CD4-positive, alpha-beta T cell treated with Interleukin-15 for 4 hours (primary cell): ENCODE data around the gene PHGDH.
"Not testable (repeated sequence)": the region's sequence is repeated elsewhere in the genome, so short reads cannot be mapped to it uniquely, and the experiment has no call there.

ENCODE experiments used
- DNase-seq: peaks from one replicate; pipeline ENCODE4 v3.0.0-alpha.2; 2020; ENCODE audit warnings: low spot score

The PHGDH gene

DNA sequence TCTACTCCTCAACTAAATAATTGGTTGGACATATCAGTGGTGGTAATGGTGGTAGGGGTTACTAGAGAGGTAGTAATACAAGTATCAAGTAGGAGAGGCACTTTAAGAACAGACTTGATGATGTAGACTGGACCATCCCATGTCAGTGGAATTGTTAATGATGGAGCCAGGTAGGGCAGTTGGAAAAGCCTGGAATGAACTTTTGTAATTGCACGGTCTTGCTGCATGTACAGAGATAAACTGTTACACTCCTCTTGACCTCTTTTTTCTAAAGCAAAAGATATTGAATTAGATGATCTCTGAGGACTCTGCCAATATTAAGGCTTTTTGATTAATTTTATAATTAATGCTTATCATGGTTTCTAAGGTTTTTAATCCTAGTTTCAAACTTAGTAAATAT is 51.2 kb downstream of the PHGDH start:
- no peak for DNase-seq

DNA sequence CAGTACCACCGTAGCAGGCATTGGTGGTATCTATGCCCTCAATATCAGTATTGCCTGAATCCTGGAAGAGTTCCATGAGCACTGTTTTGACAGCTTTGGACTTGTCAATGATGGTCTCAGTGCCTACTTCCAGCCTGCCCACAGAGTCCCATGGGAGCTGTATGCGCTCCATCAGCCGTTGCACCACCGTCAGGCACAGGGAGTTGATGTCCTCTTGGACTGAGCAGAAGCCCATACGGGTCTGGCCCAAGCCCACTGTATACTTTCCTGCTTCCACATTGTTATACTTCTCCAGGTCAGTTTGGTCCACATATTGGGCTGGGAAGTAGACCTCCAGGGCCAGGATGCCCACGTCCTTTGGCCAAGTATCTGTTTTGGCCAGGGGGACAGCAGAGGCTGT is 52.5 kb downstream of the PHGDH start:
- no peak for DNase-seq

DNA sequence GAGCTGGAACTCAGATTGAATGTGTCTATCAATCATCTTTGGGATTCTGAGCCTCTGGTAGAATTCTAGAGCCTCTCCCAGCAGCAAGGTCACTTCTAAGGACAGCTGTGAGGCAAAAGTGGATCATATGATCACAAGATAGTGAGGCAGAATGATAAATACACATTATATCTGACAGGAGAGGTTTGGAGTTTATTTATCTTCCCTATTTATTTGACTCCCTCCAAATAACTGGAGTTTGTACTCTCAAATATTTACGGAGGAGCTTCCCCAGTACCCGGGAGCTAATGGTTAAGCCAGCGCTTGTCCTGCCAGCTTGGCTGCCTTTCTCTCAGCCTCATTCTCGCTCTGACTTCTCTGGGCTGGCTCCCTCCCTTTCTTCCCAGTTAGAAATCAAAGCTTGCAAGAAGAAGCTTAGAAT is 54.6 kb downstream of the PHGDH start:
- no peak for DNase-seq

DNA sequence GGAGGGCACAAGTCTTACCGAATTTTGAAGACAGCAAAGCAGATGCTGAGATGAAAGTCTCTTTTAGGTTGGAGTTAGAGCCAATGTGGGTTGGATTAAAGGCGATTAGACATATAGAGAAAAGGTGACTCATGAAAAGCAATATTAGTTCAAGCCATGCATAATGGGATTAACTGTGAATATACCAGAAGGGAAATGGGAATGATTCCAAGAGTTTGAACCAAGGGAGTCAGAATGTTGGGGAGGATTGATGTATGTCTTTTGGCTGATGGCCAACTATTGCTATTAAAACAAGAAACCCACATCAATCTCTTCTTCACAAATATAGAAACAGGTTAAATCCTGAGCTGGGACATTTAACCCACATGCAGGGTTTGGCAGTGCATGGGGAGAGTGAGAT is 55.8 kb downstream of the PHGDH start:
- no peak for DNase-seq

DNA sequence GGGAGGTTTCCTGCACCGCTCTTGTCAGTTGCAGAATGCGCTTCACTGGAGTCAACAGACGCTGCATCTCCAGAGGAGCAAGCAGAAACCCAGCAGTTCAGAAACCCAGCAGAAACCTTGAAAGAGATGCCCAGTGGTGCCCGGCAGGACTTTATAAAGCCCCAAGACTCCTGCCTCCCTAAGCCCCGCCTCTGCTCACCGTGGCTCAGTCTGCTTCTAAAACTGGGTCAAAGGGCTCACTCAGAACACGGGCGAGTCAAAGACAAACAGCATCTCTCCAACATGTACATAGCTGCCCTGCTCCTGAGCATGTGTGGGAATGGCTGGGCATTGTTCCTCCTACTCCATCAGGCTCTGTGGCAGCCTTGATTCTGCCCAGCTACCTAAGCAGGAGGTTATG is 57.0 kb downstream of the PHGDH start, which contains the start of gene HMGCS2:
Gene HMGCS2 (minus strand): TSS at position 128 of the 400 bp plus-strand sequence. CDS start 61 bp downstream, at position 67.
- DNase-seq: no peak

DNA sequence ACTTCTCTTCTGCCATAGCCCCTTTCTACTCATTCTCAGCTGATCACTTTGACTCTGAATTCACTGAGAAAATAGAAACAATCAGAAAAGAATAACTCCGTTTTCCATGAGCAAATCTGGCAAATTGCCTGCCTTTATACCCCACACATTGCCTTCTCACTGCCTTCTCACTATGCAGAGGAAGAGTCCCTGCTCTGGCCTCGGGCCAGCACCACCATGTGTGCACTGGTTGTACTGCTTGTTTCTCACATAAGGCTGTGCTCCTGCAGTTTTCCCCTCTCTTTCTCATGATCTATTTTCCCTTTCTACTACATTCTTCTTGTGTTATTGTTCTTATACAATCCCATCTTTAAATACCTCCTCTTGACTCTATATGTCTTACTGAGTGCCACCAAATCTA is 59.3 kb downstream of the PHGDH start:
- no peak for DNase-seq

DNA sequence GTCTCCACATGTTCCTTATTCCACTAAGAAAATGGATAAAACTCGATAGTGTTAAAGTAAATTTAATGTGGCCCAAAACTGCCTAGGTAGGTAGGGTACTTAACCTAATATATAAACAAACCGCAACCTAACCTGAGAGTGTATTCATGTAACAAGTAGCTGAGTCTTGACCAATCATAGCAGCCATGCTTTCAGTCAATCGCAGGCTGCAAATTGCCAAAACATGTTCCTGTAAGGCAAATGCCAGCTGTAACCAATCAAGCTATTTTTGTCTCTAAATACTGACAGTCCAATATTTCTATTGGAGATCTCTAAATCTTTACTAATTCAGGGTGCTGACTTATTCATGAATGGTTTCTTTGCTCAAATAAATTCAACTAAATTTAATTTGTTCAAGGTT is 60.0 kb downstream of the PHGDH start:
- DNase-seq: no peak

DNA sequence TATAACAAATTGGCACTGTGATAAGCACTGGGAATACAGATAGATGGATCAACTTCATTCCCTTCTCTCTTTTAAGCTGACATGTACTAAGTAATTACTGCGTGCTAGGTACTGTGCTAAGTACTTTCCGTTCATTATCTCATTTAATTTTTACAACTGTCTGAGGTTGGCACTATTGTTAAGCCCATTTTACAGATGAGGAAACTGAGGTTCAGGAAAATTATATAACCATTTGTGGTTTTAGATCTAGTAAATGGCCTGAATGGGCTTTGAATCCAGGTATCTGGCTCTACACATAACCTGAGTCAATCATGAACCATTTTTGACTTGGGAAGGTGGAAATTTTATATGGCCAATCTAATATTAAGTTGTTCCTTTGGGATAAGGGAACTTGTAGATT is 60.6 kb downstream of the PHGDH start:
- DNase-seq: no peak

DNA sequence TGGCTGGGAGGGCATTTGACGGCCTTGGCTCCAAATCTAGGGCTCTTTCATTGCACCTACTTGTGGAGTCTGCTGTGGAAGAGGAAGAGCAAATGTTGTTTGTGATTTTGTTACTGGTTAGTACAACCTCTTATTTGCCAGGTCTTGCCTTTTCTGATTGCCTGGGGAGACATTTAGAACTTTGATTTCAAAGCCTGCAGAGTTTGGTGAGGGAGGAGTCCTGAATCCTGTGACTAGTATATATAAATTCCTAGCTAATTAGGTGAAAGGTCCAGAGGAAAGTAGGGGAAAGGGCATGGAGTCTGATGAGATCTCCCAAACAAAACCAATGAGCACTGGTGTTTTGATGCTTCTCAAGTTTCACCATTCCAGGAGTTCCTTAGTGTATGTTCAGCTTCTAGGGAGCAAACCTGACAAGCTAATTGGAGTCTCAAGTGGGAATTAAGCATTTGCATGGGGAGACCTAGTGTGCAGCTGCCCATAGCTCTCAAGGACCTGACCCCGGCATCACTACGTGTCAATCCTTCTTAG is 62.0 kb downstream of the PHGDH start:
- no peak for DNase-seq

DNA sequence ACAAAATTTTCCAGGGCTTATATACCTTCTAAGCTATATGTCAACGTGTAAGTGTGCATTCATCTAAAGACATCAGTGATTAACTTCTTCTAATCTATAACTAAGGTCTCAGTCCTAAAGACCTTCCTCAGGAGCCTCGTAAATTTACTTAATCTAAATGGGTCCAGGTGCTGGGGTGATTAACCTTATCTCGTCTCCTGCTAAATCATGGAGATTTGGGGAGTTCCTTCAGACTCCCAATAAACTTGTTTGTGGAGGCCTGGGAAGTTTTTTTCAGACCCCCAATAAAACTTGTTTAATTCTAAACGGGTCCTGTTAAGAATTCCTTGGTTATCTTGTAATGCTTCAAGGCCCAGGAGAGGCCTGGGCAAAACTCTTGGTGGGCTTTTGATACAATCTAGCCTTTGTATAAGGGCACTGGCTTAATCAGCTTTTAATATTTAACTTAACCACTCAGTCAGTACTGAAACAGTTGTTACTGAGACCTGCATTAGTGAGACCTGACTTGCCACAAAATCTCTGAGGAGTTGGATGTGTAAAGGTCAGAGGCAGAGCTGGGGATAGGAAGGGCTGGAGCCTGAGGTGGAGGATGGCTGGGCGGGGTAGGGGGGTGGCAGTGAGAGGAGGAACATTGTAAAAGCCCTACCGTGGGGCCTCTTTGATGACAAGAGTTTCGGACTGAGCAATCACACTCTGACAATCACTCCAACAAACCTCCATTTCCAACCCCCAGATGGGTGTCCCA is 63.2 kb downstream of the PHGDH start:
- DNase-seq: no peak

DNA sequence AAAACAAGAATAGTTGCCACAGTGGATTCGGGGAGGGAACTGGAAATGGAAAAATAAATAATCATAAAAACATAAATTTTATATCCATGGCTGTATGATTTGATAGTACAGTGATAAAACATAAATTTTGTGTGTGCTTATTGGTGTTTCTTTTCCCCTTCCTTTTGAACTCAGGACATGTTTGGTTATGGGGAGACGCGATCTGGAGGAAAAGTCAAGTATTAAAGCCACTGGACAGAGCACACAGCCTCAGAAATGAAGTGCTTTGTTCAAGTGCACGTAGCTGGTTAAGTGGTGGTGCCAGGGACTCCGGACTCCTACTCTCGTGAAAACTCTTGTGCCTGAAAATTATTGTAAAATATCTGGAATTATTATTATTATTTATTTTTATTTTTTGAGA is 66.6 kb downstream of the PHGDH start:
- no peak for DNase-seq

DNA sequence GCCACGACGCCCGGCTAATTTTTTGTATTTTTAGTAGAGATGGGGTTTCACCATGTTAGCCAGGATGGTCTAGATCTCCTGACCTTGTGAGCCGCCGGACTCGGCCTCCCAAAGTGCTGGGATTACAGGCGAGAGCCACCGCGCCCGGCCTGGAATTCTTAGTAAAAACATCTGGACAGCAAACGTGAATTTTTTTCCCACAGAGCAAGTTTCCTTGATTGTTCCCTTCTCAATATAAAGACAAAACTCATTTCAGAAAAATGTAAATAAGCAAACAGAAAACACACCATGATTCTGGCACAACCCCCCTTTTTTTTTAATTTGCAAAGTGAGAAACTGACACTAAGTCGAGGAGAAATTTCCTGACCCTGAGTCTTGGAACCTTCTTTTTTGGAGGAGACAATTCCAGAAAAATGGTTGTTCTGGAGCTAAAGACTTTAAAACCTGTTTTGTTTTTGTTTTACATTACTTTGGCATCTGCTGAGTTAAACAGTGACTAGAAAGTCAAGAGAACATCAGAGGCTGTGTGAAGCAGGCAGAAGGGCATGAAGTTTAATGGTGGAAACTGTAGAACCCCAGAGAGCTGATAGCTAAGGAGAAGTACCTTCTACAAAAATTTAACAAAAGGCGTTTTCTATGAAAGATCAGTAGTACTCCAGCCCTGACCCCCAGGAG is 67.3 kb downstream of the PHGDH start:
- no peak for DNase-seq

DNA sequence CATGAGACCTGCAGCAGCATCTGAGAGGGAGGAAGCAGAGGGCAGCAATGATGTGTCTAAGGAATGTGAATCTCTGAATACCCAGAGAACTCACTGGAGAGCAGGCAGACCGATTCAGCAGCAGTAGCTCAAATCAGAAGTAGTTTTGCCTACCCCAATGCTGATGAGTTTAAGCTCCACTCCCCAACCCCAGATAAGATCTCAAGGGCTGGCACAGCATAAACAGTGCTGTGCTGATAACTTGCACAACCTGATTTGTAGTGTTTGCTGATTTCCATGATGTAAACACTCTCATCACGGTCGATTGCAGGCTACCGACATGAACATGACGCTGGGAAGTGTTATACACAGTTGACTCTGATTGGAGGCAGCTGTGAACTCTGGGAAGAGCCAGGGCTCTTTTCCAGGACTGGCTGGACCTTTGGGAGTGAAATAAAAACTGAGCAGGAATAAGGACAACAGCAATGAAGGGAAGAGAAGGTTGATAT is 68.2 kb downstream of the PHGDH start:
- no peak for DNase-seq

DNA sequence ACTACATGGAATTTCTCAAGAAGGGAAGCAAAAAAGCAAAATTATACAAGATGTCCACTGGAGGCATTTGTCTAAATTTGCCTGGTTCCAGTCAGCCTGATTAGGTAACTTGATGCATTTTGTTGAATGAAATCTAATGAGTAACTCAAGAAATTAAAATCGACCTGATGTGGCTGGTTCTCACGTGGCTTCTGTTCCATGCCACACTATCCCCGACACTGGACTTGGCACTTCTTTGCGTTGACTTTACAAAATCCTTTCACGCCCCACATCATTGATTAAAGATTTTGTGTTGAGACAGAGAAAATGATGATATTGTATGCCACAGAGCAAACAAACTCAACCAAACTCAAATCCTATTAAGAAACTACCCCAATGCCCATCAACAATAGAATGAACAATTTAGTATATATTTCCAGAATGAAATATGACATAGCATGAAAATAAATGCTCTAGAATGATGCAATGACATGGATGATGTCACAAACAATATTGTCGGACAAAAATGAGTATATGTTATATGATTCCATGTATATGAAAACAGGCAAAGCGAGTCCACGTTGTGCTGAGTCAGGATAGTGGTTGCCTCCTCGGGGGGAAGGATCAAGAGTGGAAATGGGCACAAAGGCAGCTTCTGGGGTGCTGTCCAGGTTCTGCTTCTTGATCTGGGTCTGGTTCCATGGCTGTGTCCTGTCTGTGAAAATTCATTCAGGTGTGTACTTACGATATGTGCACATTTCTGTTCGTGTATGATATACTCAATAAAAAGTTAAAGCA is 69.9 kb downstream of the PHGDH start:
- no peak for DNase-seq

DNA sequence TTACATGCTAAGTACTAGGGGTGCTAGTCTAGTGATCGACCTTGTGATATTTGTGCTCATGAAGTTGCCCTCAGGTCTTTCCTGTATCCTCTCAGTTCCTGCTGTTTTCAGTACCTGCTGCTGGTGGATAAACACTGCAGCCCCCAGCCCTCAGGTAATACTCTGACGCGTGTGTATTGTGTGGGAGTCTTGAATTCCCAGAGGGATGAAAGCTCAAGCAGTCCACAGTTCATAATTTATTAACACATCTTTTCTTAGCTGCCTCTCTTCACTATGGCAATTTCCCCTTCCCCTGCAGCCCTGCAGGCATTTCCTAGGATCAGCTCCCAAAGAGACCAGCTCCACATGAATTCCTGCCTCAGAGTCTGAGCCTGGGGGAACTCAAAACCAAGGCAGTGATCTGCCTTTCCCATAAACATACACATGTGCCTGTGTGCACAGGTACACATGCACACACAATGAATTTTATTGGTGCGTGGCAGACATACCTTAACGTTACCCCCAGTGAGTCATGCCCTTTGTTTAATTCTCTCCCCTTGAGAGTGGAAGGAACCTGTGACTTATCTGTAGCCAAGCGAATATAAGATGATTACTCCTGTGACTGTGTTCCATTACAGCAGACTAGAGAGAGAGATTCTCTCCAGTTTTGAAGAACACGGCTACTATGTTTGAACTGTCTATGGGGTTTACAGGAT is 71.0 kb downstream of the PHGDH start:
- no peak for DNase-seq

DNA sequence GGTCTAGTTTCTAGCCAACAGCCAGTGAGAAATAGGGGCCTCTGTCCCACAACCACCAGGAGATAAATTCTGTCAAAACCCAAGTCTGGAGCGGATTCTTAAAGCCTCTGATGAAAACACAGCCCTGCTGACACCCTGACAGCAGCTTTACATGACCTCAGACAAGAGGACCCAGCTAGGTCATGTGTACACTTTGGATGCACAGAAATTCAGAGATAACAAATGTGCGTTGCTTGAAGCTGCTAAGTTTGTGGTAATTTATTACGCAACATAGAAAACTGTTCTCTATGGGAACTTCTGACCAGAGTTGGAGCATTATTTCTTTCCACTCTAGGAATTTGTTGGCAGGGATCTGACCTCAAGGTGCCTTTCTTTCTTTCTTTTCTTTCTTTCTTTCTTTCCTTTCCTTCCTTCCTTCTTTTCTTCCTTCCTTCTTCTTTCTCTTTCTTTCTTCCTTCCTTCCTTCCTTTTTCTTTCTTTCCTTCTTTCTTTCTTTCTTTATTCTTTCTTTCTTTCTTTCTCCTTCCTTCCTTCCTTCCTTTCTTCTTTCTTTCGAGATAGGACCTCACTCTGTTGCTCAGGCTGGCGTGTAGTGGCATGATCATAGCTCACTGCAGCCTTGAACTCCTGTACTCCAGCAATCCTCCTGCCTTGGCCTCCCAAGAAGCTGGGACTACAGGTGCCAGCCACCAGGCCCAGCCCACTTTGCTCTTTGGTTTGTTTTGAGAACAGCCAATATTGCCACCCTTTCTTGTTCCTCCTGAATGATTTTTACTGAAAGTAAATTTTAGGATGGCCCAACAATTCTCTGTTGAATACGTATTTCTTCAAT is 71.8 kb downstream of the PHGDH start:
- no peak for DNase-seq

DNA sequence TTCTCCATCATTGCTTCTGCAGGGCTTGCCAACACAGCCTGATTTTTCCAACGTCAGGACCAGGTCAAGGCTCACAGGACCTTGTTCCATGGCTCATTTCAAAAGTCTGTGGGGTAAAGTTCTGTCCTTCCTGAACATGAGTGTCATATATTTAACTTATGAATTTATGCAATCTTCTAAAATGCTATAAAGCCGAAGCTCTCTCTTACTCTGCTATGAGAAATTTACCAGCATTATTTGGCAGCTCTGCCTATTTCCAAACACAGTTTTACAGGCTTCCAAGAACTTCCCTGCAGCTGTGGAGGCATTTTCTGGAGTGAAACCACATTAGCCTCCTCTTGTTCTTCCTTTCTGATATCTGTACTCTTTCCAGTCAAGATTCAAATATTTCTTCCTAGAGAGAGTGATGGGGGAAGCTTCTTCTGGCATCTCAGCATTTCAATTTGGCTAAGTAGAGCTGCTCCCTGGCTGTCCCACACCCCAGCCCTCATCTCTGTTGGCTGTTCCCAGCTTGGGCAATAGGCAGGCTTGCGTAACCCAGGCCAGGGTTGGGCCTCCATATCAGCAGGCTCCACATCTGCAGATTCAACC is 72.6 kb downstream of the PHGDH start:
- no peak for DNase-seq

DNA sequence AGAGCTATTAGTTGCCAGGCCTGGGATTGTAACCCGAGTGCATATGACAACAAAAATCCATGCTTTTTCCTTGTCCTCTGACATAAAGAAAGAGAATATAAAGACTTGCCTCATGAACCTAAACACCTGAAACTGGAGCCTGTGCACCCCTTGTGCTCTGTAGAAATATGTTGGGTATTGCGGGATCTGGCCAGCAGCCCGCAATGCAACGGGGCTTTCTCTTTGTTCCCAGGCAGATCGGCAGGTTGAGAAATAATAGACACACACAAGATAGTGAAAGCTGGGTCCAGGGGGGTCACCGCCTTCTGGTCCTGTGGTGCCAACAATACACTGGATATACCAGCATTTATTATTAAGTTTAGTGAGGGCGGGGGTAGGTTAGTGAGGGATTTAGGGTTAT is 74.3 kb downstream of the PHGDH start:
- DNase-seq: not testable (repeated sequence)

DNA sequence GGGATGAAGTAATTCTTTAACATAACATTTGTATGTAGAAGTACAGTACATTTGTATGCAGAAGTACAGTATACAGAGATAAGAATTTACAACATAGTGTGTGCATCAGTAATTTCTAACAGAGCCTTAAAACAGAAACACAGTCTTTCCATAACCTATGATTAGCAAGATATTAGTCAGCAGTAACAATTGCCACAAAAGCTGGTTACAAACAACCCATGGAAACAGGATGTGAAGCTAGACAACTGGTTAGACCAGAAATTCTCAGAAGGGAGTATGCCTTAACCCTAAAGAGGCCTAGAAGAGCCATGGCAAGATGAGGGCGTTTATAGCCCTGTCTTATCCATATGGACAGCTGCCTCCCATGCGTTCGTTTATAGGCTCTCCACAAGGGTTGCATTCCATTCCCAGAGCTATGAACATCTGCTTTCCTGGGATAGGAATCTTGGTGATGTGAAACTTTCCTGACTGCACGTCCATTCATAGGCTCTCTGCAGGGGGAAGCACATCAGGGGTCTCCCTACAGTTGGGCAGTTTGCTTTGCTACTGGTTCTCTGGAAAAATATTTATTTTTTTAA is 74.8 kb downstream of the PHGDH start:
- DNase-seq: not testable (repeated sequence)

DNA sequence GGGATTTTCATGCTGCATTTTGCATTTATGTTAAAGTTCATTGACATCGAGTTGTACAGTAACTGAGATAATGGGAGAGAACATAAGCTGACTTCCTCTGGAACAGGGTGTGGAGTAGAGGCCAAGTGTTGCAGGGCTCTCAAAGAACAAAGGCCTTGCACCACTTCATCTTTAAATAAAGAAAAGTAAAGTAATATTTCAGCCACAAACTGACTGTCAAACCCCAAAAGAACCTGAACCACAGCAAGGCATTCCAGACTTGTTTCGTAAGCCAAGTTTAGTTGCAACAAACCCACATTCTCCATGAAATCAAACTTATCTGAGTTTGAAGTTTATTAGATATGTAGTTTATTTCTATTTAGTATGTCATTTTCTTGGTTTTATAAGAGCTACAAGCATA is 76.0 kb downstream of the PHGDH start:
- DNase-seq: no peak
